ENCODE data around the gene EBLN1.

Gene EBLN1

GRCh38 chr10:22217842-22218241 is at the start of gene EBLN1:
Gene EBLN1 (minus strand): TSS chr10:22218015. CDS start chr10:22209983, 8,032 bp downstream.
- no peak for DNase-seq

- no peak for DNase-seq
Measured at GRCh38 chr10:22265839-22266537, 48.2 kb upstream of the EBLN1 start.

- no peak for DNase-seq
Measured at GRCh38 chr10:22263106-22263505, 45.3 kb upstream of the EBLN1 start.

GRCh38 chr10:22259280-22259679 is 41.5 kb upstream of the EBLN1 start:
- no peak for DNase-seq

- DNase-seq, result no peak
Measured at GRCh38 chr10:22258471-22258870, 40.7 kb upstream of the EBLN1 start.

GRCh38 chr10:22253580-22253882 is 35.7 kb upstream of the EBLN1 start:
- no peak for DNase-seq

- DNase-seq, result peak; percentile 85
Measured at GRCh38 chr10:22252801-22253579, 35.2 kb upstream of the EBLN1 start.

- DNase-seq, result peak; percentile 89
Measured at GRCh38 chr10:22252224-22252800, 34.5 kb upstream of the EBLN1 start.

- peak; percentile 83 for DNase-seq
Measured at GRCh38 chr10:22251751-22252223, 34.0 kb upstream of the EBLN1 start.

- no peak for DNase-seq
Measured at GRCh38 chr10:22250897-22251660, 33.3 kb upstream of the EBLN1 start.

- no peak for DNase-seq
Measured at GRCh38 chr10:22247636-22248035, 29.8 kb upstream of the EBLN1 start.

- peak; percentile 59 for DNase-seq
Measured at GRCh38 chr10:22246680-22247391, 29.0 kb upstream of the EBLN1 start.

- no peak for DNase-seq
Measured at GRCh38 chr10:22245567-22245966, 27.8 kb upstream of the EBLN1 start.

- no peak for DNase-seq
Measured at GRCh38 chr10:22244855-22245254, 27.0 kb upstream of the EBLN1 start.

GRCh38 chr10:22244001-22244400 is 26.2 kb upstream of the EBLN1 start:
- peak; percentile 49 for DNase-seq

- DNase-seq, result no peak
Measured at GRCh38 chr10:22243321-22243720, 25.5 kb upstream of the EBLN1 start.

- no peak for DNase-seq
Measured at GRCh38 chr10:22231260-22231659, 13.4 kb upstream of the EBLN1 start.

- no peak for DNase-seq
Measured at GRCh38 chr10:22230158-22230833, 12.5 kb upstream of the EBLN1 start.

- DNase-seq, result no peak
Measured at GRCh38 chr10:22229802-22230157, 12.0 kb upstream of the EBLN1 start.

GRCh38 chr10:22228943-22229801 is 11.4 kb upstream of the EBLN1 start:
- peak; percentile 97 for DNase-seq
